NB4 (cell line): Measurements from ENCODE around the gene HHIP.

Experiments
- CTCF ChIP-seq: IDR thresholded peaks from one replicate; pipeline ENCODE4 v1.5.1; 2012; ENCODE audit warnings: low read depth, low read length
- MAX ChIP-seq: IDR thresholded peaks from 2 replicates; pipeline ENCODE4 v1.6.1; 2011; ENCODE audit warnings: low read depth, low read length

- no peak for TF ChIP-seq MAX
- no peak for TF ChIP-seq CTCF
Measured at GRCh38 chr4:144757969-144758368, 112.0 kb downstream of the HHIP start.
